HCT116 (cell line): ENCODE data around the gene TCIRG1.

Experiments
- CEBPB ChIP-seq: IDR thresholded peaks from 2 replicates; pipeline ENCODE4 v1.6.1; 2012; ENCODE audit warnings: low read depth
- CTCF ChIP-seq, 3 experiments: fragments of 200-600 bp in 1 of 3; sonication (generic) in 1 of 3; IDR thresholded peaks in 2 of 3; conservative IDR thresholded peaks in 1 of 3; 2 replicates each; pipeline ENCODE4 v1.5.1; 2012 to 2017; ENCODE audit warnings: low read depth in 2 of 3, low read length in 2 of 3, antibody characterized with exemption in 1 of 3, borderline replicate concordance in 1 of 3, control low read depth in 1 of 3, mild to moderate bottlenecking in 1 of 3, mixed read lengths in 1 of 3, mixed run types in 1 of 3, moderate library complexity in 1 of 3; ENCODE audit not compliant: insufficient read depth in 1 of 3
- EGR1 ChIP-seq: IDR thresholded peaks from 2 replicates; pipeline ENCODE4 v1.6.1; 2012; ENCODE audit warnings: low read depth
- EZH2 ChIP-seq: fragments of 200-600 bp; sonication (generic); IDR thresholded peaks from 2 replicates; pipeline ENCODE4 v1.6.1; 2017; ENCODE audit warnings: antibody characterized with exemption, mixed run types
- EZH2phosphoT487 ChIP-seq: fragments of 200-600 bp; IDR thresholded peaks from 2 replicates; pipeline ENCODE4 v1.6.1; 2018; ENCODE audit warnings: antibody characterized with exemption, borderline replicate concordance
- JUND ChIP-seq: IDR thresholded peaks from 2 replicates; pipeline ENCODE4 v1.6.1; 2012
- MAX ChIP-seq: IDR thresholded peaks from 2 replicates; pipeline ENCODE4 v1.6.1; 2012
- POLR2A ChIP-seq: IDR thresholded peaks from 2 replicates; pipeline ENCODE4 v1.7.0; 2011; ENCODE audit warnings: borderline replicate concordance; ENCODE audit not compliant: insufficient read depth, insufficient read length; ENCODE audit errors: extremely low read depth
- POLR2AphosphoS5 ChIP-seq: IDR thresholded peaks from 2 replicates; pipeline ENCODE4 v1.6.1; 2011; ENCODE audit warnings: mild to moderate bottlenecking, low read depth, low read length, moderate library complexity
- REST ChIP-seq: IDR thresholded peaks from 2 replicates; pipeline ENCODE4 v1.6.1; 2012; ENCODE audit warnings: low read depth
- SP1 ChIP-seq: IDR thresholded peaks from 2 replicates; pipeline ENCODE4 v1.6.1; 2012; ENCODE audit warnings: low read depth
- ZBTB33 ChIP-seq: IDR thresholded peaks from 2 replicates; pipeline ENCODE4 v1.6.1; 2011; ENCODE audit warnings: mild to moderate bottlenecking, low read length, moderate library complexity; ENCODE audit not compliant: insufficient replicate concordance; ENCODE audit errors: extremely low read depth
- ZNF274 ChIP-seq: fragments of 200-500 bp; sonication (Bioruptor generic); IDR thresholded peaks from 2 replicates; pipeline ENCODE4 v1.6.1; 2014; ENCODE audit warnings: mild to moderate bottlenecking, low read depth, low read length, inconsistent platforms

GRCh38 chr11:68052137-68052873 is 13.5 kb downstream of the TCIRG1 start:
- TF ChIP-seq CTCF (IDR thresholded peaks at IDR 0.05 in 2 of 3, conservative IDR thresholded peaks at IDR 0.05 in 1 of 3; ENCODE audit: borderline replicate concordance in 1 of 3, insufficient read depth in 1 of 3, low read depth in 2 of 3, low read length in 2 of 3) (no peak), ZNF274 (no peak), EZH2 (no peak), EGR1 (no peak), CEBPB (no peak), ZBTB33 (no peak), POLR2A (no peak), SP1 (no peak), EZH2phosphoT487 (no peak), REST (no peak), JUND (no peak), POLR2AphosphoS5 (no peak), MAX (no peak)
